ENCODE data around the gene URM1. TPM values are rescaled to one million over a fixed set of nuclear protein-coding genes. Genes with fewer than 3 reads are reported as not detected.

The URM1 gene
- total and polyA plus RNA-seq, 3 experiments from 2014 or later: 56.3 to 108 (median 100) TPM

DNA sequence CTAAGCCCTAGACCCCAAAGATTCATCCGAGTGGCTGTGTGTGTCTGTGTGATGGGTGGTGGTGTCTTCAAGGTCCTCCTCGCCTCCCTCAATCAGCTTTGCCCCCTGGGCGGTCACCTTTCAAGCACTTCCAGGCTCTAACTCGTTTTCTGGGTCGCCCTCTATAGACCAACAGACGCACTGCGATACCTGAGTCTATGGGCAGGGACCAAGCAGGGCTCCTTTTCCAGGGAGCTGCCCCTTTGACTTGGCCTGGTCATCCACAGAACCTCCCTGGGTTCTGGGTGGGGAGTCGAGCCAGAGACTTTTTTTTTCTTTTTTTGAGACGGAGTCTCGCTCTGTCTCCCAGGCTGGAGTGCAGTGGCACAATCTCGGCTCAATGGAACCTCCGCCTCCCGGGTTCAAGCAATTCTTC is 29.7 kb upstream of the URM1 start:
- Mint-ChIP-seq H3K27me3 (no peaks in the 10 kb centered on the region), H3K27ac (peak overlapping the region; percentile 51 to 98 (median 93)), H3K36me3 (peaks cover 0 to 30% (median 0%) of the 10 kb centered on the region in 3 donors), H3K4me1 (peaks cover 6 to 13% (median 12%) of the 10 kb centered on the region in 3 donors), H3K9me3 (no peaks in the 10 kb centered on the region), H3K4me3 (peak overlapping the region; percentile 81 to 99 (median 92))
- peak overlapping the region; percentile 75 for H3K4me3 ChIP-seq (ENCODE audit: low read length)
- H3K27ac ChIP-seq (ENCODE audit: low read depth, low read length): no peak overlapping the region
- peak; percentile 43 to 78 (median 56) for DNase-seq
- POLR2A ChIA-PET: interaction anchor here (0.5 kb wide), 1 partner anchor 21 kb away, joined by 3 read pairs; no protein-coding TSS in a partner anchor
- no peaks in the 10 kb centered on the region for H3K9me3 ChIP-seq (ENCODE audit: low read length)
- no peaks in the 10 kb centered on the region for H3K27me3 ChIP-seq (ENCODE audit: insufficient read depth, low read length, poor library complexity, severe bottlenecking)
- H3K4me1 ChIP-seq (ENCODE audit: insufficient read depth, low read length): peaks cover 13% of the 10 kb centered on the region
- H3K36me3 ChIP-seq (ENCODE audit: insufficient read depth, low read length): peaks cover 7% of the 10 kb centered on the region
- CTCF ChIA-PET: interaction anchor here (0.6 to 1.6 kb wide), 16 partner anchors 9 to 477 kb away, joined by 3 to 15 read pairs (median 4); partner anchors contain the start of genes CIZ1, ENDOG and URM1

DNA sequence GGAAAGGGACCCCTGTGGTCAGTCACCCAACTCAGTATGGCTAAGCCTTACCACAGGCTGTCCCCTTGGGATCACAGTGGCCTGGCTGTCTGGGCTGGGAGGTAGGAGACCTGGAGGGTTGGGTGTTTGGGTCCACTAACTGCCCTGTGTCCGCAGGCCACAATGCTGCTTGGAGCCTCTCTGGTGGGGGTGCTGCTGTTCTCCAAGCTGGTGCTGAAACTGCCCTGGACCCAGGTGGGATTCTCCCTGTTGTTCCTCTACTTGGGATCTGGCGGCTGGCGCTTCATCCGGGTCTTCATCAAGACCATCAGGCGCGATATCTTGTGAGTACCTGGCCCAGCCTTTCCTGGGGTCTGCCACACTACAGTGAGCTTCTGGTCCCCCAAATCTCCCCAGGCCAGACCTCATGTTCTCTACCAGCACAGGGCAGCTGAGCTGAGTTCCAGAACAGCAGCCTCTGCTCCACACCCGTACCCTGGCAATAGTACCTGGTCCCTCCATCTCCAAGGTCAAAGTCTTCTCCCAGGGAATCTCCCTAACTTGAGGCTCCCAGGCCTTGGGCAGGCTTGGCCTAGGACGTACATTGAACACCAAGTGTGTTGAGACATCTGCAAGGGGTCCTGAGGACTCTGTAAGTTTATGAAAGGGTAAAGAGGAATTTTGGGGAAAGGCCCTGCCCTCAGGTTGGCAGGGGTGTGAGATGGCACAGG is 28.0 kb upstream of the URM1 start:
- Mint-ChIP-seq H3K4me3 (peak overlapping the region in 1 of 7 donors; percentile 45), H3K9me3 (no peaks in the 10 kb centered on the region), H3K4me1 (peaks cover 6 to 13% (median 12%) of the 10 kb centered on the region in 3 donors), H3K36me3 (peaks cover 0 to 43% (median 0%) of the 10 kb centered on the region in 3 donors), H3K27ac (no peak overlapping the region), H3K27me3 (no peaks in the 10 kb centered on the region)
- Histone ChIP-seq H3K27me3 (ENCODE audit: insufficient read depth, low read length, poor library complexity, severe bottlenecking) (no peaks in the 10 kb centered on the region), H3K4me1 (ENCODE audit: insufficient read depth, low read length) (peaks cover 13% of the 10 kb centered on the region), H3K4me3 (ENCODE audit: low read length) (no peak overlapping the region), H3K27ac (ENCODE audit: low read depth, low read length) (no peak overlapping the region), H3K9me3 (ENCODE audit: low read length) (no peaks in the 10 kb centered on the region), H3K36me3 (ENCODE audit: insufficient read depth, low read length) (peaks cover 12% of the 10 kb centered on the region)
- DNase-seq: no peak
- POLR2A ChIA-PET: no interaction called here
- CTCF ChIA-PET: interaction anchor here (1.9 kb wide), 1 partner anchor 18 kb away, joined by 5 read pairs; no protein-coding TSS in a partner anchor

DNA sequence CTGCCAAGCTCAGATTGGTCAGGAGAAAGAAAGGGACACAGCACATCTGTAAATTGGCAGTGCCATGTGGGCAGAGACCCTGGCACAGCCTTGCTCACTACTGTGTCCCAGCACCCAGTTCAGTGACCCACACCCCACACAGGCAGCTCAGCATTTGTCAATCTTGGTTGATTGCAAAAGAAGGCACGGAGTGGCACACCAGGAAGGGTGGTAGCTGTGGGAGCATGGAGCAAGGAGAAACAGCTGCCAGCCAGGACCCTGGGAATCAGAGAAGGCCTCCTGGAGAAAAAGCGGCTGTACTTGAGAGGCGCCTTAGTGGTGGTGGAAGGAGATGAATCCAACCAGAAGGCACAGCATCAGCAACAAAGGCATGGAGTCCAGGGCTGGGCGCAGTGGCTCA is 27.3 kb upstream of the URM1 start:
- peaks cover 0 to 48% (median 0%) of the 10 kb centered on the region in 3 donors for H3K36me3 Mint-ChIP-seq
- ChIA-PET POLR2A (no interaction called here), CTCF (interaction anchor here (1.8 to 1.9 kb wide), 2 partner anchors 17 to 48 kb away, joined by 5 read pairs; no protein-coding TSS in a partner anchor)
- peaks cover 12% of the 10 kb centered on the region for H3K36me3 ChIP-seq (ENCODE audit: insufficient read depth, low read length)
- peaks cover 13% of the 10 kb centered on the region for H3K4me1 ChIP-seq (ENCODE audit: insufficient read depth, low read length)
- H3K27ac ChIP-seq (ENCODE audit: low read depth, low read length): no peak overlapping the region
- H3K4me3 Mint-ChIP-seq: peak overlapping the region in 1 of 7 donors; percentile 45
- no peaks in the 10 kb centered on the region for H3K27me3 Mint-ChIP-seq
- no peak overlapping the region for H3K27ac Mint-ChIP-seq
- DNase-seq: no peak
- H3K4me1 Mint-ChIP-seq: peaks cover 6 to 13% (median 12%) of the 10 kb centered on the region in 3 donors
- no peak overlapping the region for H3K4me3 ChIP-seq (ENCODE audit: low read length)
- no peaks in the 10 kb centered on the region for H3K27me3 ChIP-seq (ENCODE audit: insufficient read depth, low read length, poor library complexity, severe bottlenecking)
- no peaks in the 10 kb centered on the region for H3K9me3 Mint-ChIP-seq
- H3K9me3 ChIP-seq (ENCODE audit: low read length): no peaks in the 10 kb centered on the region

DNA sequence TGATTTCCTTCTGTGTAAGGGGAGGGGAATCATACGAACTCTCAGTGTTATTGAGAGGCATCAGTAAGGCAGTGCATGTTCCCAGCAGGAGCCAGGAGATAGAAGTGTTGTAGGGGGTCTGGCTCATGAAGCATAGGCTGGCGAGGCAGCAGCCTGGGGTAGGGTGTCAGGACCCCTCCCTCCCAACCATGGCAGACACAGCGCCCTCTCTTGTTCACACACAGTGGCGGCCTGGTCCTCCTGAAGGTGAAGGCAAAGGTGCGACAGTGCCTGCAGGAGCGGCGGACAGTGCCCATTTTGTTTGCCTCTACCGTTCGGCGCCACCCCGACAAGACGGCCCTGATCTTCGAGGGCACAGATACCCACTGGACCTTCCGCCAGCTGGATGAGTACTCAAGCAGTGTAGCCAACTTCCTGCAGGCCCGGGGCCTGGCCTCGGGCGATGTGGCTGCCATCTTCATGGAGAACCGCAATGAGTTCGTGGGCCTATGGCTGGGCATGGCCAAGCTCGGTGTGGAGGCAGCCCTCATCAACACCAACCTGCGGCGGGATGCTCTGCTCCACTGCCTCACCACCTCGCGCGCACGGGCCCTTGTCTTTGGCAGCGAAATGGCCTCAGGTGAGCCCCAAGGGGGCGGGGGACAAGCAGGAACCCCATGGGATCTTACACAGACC is 26.1 kb upstream of the URM1 start:
- H3K4me1 Mint-ChIP-seq: peaks cover 6 to 8% (median 7%) of the 10 kb centered on the region in 3 donors
- peak overlapping the region in 1 of 8 donors; percentile 32 for H3K27ac Mint-ChIP-seq
- no peak overlapping the region for H3K4me3 Mint-ChIP-seq
- H3K27me3 Mint-ChIP-seq: no peaks in the 10 kb centered on the region
- Histone ChIP-seq H3K27me3 (ENCODE audit: insufficient read depth, low read length, poor library complexity, severe bottlenecking) (no peaks in the 10 kb centered on the region), H3K9me3 (ENCODE audit: low read length) (no peaks in the 10 kb centered on the region), H3K36me3 (ENCODE audit: insufficient read depth, low read length) (peaks cover 12% of the 10 kb centered on the region), H3K4me3 (ENCODE audit: low read length) (no peak overlapping the region), H3K27ac (ENCODE audit: low read depth, low read length) (no peak overlapping the region), H3K4me1 (ENCODE audit: insufficient read depth, low read length) (peaks cover 8% of the 10 kb centered on the region)
- no peak for DNase-seq
- H3K9me3 Mint-ChIP-seq: no peaks in the 10 kb centered on the region
- ChIA-PET POLR2A (interaction anchor here (0.6 kb wide), 1 partner anchor 371 kb away, joined by 4 read pairs; no protein-coding TSS in a partner anchor), CTCF (interaction anchor here (1.8 to 1.9 kb wide), 2 partner anchors 16 to 49 kb away, joined by 5 read pairs; no protein-coding TSS in a partner anchor)
- H3K36me3 Mint-ChIP-seq: peaks cover 0 to 59% (median 4%) of the 10 kb centered on the region in 3 donors

DNA sequence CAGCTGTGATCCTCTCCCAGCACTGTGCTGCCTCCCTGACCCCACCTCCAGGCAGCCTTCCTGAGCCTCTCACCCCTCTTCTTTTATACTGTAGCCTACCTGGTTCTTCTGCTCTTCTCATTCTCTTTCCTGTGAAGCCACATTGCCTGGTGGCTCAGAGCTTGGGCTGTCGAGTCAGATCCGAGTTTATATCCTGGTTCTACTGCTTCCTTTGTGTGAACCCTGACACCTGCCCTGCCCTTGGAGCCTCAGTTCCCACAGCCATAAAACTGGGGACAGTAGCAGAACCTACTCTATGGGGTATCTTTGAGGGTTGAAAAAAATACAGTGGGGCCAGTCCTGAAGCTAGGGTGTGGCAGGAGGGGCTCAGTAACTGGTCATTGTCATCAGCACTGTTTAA is 22.0 kb upstream of the URM1 start:
- POLR2A ChIA-PET: no interaction called here
- H3K27ac Mint-ChIP-seq: no peak overlapping the region
- no peaks in the 10 kb centered on the region for H3K4me1 ChIP-seq (ENCODE audit: insufficient read depth, low read length)
- H3K27me3 Mint-ChIP-seq: no peaks in the 10 kb centered on the region
- H3K4me1 Mint-ChIP-seq: no peaks in the 10 kb centered on the region
- peaks cover 0 to 72% (median 10%) of the 10 kb centered on the region in 3 donors for H3K36me3 Mint-ChIP-seq
- H3K4me3 Mint-ChIP-seq: no peak overlapping the region
- H3K27ac ChIP-seq (ENCODE audit: low read depth, low read length): no peak overlapping the region
- H3K9me3 ChIP-seq (ENCODE audit: low read length): no peaks in the 10 kb centered on the region
- H3K27me3 ChIP-seq (ENCODE audit: insufficient read depth, low read length, poor library complexity, severe bottlenecking): no peaks in the 10 kb centered on the region
- CTCF ChIA-PET: interaction anchor here (3.1 kb wide), 1 partner anchor 13 kb away, joined by 12 read pairs; no protein-coding TSS in a partner anchor
- no peaks in the 10 kb centered on the region for H3K9me3 Mint-ChIP-seq
- H3K4me3 ChIP-seq (ENCODE audit: low read length): no peak overlapping the region
- H3K36me3 ChIP-seq (ENCODE audit: insufficient read depth, low read length): peaks cover 6% of the 10 kb centered on the region
- DNase-seq: no peak

DNA sequence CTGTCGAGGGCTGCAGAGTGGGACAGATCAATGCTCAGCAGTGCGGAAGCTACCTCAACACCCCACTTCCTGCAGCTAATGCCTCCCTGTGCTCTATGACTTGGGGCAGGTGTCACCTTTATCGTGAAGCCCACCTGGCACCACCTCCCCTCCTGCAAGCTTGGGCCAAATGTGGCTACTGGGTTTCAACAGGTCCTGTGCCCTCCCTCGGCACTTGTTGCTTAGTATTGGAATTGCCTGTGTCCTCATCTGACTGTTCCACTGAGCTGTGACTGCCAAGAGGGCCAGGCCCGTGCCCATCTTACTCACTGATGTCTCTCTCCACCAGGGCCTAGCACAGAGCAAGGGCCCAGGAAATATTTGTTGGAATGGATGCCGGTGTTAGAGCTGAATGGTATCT is 21.4 kb upstream of the URM1 start:
- no peak for DNase-seq
- no peaks in the 10 kb centered on the region for H3K9me3 ChIP-seq (ENCODE audit: low read length)
- ChIA-PET POLR2A (no interaction called here), CTCF (interaction anchor here (1.0 to 3.1 kb wide), 2 partner anchors 12 to 54 kb away, joined by 6 to 12 read pairs; no protein-coding TSS in a partner anchor)
- Mint-ChIP-seq H3K27ac (no peak overlapping the region), H3K4me1 (no peaks in the 10 kb centered on the region), H3K9me3 (no peaks in the 10 kb centered on the region), H3K36me3 (peaks cover 0 to 69% (median 10%) of the 10 kb centered on the region in 3 donors), H3K4me3 (no peak overlapping the region), H3K27me3 (no peaks in the 10 kb centered on the region)
- H3K27ac ChIP-seq (ENCODE audit: low read depth, low read length): no peak overlapping the region
- H3K4me3 ChIP-seq (ENCODE audit: low read length): no peak overlapping the region
- no peaks in the 10 kb centered on the region for H3K27me3 ChIP-seq (ENCODE audit: insufficient read depth, low read length, poor library complexity, severe bottlenecking)
- H3K4me1 ChIP-seq (ENCODE audit: insufficient read depth, low read length): no peaks in the 10 kb centered on the region
- H3K36me3 ChIP-seq (ENCODE audit: insufficient read depth, low read length): peaks cover 5% of the 10 kb centered on the region

DNA sequence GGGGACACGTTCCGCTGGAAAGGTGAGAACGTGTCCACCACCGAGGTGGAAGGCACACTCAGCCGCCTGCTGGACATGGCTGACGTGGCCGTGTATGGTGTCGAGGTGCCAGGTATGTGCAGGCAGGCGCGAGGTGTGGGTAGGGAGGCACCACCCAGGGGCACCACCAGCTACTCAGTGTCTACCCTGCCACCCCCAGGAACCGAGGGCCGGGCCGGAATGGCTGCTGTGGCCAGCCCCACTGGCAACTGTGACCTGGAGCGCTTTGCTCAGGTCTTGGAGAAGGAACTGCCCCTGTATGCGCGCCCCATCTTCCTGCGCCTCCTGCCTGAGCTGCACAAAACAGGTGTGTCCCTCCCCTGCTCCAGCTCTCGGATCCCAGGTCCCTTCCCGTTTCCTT is 15.7 kb upstream of the URM1 start:
- CTCF ChIA-PET: interaction anchor here (1.1 to 2.0 kb wide), 3 partner anchors 11 to 83 kb away, joined by 3 to 6 read pairs (median 3); no protein-coding TSS in a partner anchor
- no peak for DNase-seq
- Histone ChIP-seq H3K36me3 (ENCODE audit: insufficient read depth, low read length) (no peaks in the 10 kb centered on the region), H3K27ac (ENCODE audit: low read depth, low read length) (no peak overlapping the region), H3K4me1 (ENCODE audit: insufficient read depth, low read length) (no peaks in the 10 kb centered on the region), H3K27me3 (ENCODE audit: insufficient read depth, low read length, poor library complexity, severe bottlenecking) (no peaks in the 10 kb centered on the region), H3K9me3 (ENCODE audit: low read length) (no peaks in the 10 kb centered on the region), H3K4me3 (ENCODE audit: low read length) (no peak overlapping the region)
- no peaks in the 10 kb centered on the region for H3K9me3 Mint-ChIP-seq
- H3K27ac Mint-ChIP-seq: no peak overlapping the region
- POLR2A ChIA-PET: no interaction called here
- peaks cover 0 to 47% (median 6%) of the 10 kb centered on the region in 3 donors for H3K36me3 Mint-ChIP-seq
- no peaks in the 10 kb centered on the region for H3K4me1 Mint-ChIP-seq
- no peak overlapping the region for H3K4me3 Mint-ChIP-seq
- H3K27me3 Mint-ChIP-seq: no peaks in the 10 kb centered on the region
